ENCODE results near the gene TIMM10. TPM values are rescaled to one million over a fixed set of nuclear protein-coding genes. Genes with fewer than 3 reads are reported as not detected.

The TIMM10 gene
- total RNA-seq, 1 experiment from 2014 or later = 68.5 TPM

DNA sequence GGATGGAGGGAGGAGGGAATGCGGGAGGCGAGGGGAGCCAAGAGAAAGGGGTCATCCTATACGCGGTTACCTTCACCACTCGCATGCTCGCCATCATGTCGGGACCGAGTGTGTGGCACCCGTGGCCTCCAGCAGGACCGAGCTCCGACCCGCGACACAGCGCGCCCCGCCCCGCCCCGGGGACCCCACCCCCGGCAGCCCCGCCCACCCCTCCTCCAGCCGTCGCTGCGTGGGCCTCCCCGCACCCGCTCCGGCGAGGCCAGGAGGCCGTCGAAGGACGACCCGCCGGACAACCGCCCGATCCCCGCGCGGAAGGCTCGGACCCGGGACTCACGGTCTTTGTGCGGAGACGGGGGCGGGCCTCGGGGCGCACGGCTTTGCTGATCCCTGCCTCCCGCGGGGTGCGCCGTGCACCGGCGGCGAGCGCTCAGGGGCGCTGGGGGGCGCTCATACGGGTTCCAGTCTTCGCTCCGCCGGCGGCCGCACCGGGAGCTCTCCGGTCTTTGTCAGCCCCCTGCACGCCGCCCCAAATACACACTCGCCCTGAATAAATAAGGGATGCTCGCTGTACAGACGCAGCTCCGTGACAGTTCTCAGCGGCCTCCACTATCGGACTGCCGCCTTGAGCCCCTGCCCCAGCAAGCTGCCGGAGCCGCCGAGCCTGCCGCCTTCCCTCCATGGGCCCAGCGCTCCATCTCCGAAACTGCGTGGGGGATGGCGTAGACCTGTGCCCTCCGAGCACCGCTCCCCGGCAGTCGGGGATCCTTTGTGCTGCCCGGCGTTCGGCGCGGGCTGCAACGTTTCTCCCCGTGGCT is 37.2 kb upstream of the TIMM10 start, which contains the start of gene UBE2L6:
Gene UBE2L6 (minus strand): TSS at position 158 of the 815 bp plus-strand sequence. CDS start 61 bp downstream, at position 97.
- DNase-seq = peak; percentile 63
- BruUV-seq (replicated peaks) = no TSS peak
- H3K4me1 Mint-ChIP-seq (ENCODE audit: low read depth, unreplicated experiment) = peaks cover 25% of the 10 kb centered on the region

DNA sequence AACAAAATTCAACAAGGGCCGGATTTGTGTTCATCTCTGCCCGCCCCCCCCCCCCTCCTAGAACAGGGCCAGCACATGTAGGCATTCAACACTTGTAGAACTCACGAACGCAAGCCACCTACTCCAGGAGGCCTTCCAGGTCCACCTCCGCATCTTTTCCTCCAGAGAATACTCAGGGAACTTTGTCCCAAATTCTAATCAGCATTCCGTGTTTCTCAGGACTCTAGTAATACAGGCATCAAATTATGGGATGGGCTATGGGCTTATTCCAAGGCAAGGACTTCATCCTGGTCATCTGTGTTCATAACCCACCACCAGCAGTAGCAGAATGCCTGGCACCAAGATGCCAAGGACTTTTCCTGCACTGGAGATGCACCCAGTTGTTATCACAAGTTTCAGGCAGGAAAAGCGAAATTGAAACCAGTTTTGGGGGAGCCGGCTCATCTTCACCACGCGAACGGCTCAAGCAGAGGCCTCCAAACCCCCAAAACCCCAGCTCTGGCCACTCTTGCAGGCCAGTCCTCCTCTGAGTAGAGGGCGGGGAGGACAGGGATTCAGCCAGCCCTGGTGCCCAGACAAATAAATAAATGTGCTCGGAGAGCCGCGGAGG is 36.5 kb upstream of the TIMM10 start:
- Mint-ChIP-seq H3K27ac (ENCODE audit: unreplicated experiment) (no peak overlapping the region), H3K27me3 (ENCODE audit: unreplicated experiment) (no peaks in the 10 kb centered on the region), H3K4me1 (ENCODE audit: low read depth, unreplicated experiment) (peaks cover 25% of the 10 kb centered on the region), H3K36me3 (ENCODE audit: insufficient read depth, unreplicated experiment) (peaks cover 16% of the 10 kb centered on the region), H3K9me3 (ENCODE audit: low read depth, unreplicated experiment) (no peaks in the 10 kb centered on the region), H3K4me3 (ENCODE audit: low read depth, unreplicated experiment) (peak overlapping the region; percentile 98)
- intact Hi-C loops (cut with micrococcal nuclease; ENCODE audit: unreplicated experiment) = no loop called here
- TF ChIP-seq, protein P1, sequence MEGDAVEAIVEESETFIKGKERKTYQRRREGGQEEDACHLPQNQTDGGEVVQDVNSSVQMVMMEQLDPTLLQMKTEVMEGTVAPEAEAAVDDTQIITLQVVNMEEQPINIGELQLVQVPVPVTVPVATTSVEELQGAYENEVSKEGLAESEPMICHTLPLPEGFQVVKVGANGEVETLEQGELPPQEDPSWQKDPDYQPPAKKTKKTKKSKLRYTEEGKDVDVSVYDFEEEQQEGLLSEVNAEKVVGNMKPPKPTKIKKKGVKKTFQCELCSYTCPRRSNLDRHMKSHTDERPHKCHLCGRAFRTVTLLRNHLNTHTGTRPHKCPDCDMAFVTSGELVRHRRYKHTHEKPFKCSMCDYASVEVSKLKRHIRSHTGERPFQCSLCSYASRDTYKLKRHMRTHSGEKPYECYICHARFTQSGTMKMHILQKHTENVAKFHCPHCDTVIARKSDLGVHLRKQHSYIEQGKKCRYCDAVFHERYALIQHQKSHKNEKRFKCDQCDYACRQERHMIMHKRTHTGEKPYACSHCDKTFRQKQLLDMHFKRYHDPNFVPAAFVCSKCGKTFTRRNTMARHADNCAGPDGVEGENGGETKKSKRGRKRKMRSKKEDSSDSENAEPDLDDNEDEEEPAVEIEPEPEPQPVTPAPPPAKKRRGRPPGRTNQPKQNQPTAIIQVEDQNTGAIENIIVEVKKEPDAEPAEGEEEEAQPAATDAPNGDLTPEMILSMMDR (IDR thresholded peaks at IDR 0.05; ENCODE audit: unreplicated experiment) = no peak
- CTCF ChIA-PET = interaction anchor here (0.6 to 2.5 kb wide), 7 partner anchors 36 to 221 kb away, joined by 3 to 62 read pairs (median 6); partner anchors contain the start of gene TIMM10
- TSS peak; percentile 65 for BruUV-seq (replicated peaks)
- DNase-seq = no peak

More for the DNA sequence above, 37.2 kb upstream of the TIMM10 start, which contains the start of gene UBE2L6:
- H3K4me3 Mint-ChIP-seq (ENCODE audit: low read depth, unreplicated experiment) = peak within 1 kb of the TSS; percentile 98
- H3K36me3 Mint-ChIP-seq (ENCODE audit: insufficient read depth, unreplicated experiment) = peaks cover 16% of the 10 kb centered on the region
- TF ChIP-seq, protein P1 (IDR thresholded peaks at IDR 0.05; ENCODE audit: unreplicated experiment) = peak; percentile 85
- H3K27ac Mint-ChIP-seq (ENCODE audit: unreplicated experiment) = no peak within 1 kb of the TSS
- H3K27me3 Mint-ChIP-seq (ENCODE audit: unreplicated experiment) = no peaks in the 10 kb centered on the region
- intact Hi-C loops (cut with micrococcal nuclease; ENCODE audit: unreplicated experiment) = loop anchor here (1.0 kb wide), 1 partner anchor 74 kb away; no protein-coding TSS in a partner anchor
- H3K9me3 Mint-ChIP-seq (ENCODE audit: low read depth, unreplicated experiment) = no peaks in the 10 kb centered on the region
- CTCF ChIA-PET = interaction anchor here (0.5 to 2.5 kb wide), 10 partner anchors 31 to 500 kb away, joined by 3 to 62 read pairs (median 4); partner anchors contain the start of gene TIMM10

DNA sequence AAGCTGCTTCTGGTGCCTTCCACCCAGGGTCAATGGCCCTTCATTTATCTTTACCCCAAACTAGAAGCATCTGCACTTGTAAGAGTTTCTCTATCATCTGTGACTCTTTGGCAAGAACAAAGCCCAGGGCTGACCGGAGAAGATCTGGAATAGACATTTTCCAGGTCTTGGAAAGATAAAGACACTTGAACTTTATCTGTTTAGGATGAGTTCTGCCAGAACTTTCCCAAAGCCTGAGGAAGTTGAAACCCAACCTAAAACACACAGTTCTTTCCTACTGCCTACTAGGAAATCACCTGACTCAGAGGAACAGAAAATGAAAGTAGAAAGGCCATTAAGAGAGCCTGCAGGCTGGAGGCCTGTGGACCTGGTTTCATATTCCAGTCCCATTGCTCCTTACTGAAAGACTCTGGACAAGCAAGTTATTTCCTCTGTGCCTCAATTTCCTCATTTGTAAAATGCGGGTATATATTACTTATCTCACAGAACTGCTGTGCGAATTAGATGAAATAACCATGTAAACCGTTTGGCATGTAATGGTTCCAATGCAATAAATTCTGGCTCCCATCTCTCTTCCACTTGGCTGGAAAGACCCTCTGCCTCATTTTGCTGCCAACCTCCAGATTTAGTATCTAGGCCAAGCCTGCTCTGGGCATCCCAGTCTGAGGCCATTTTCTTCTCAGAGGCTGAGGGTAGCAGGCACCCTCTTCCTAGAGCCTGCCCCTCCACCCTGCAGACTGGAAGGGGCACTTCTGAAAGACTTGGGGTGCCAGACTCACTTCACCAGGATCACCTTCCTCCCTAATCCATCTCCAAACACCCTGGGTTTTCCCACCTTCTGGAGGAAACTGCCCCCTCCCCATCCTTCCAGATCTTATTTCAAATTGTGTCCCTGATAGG is 35.7 kb upstream of the TIMM10 start:
- intact Hi-C loops (cut with micrococcal nuclease; ENCODE audit: unreplicated experiment) = no loop called here
- CTCF ChIA-PET = interaction anchor here (1.0 to 2.5 kb wide), 2 partner anchors 23 to 78 kb away, joined by 3 to 21 read pairs; no protein-coding TSS in a partner anchor
- H3K36me3 Mint-ChIP-seq (ENCODE audit: insufficient read depth, unreplicated experiment) = peaks cover 16% of the 10 kb centered on the region

More for the DNA sequence above, 35.7 kb upstream of the TIMM10 start:
- Mint-ChIP-seq H3K9me3 (ENCODE audit: low read depth, unreplicated experiment) (no peaks in the 10 kb centered on the region), H3K27ac (ENCODE audit: unreplicated experiment) (no peak overlapping the region), H3K27me3 (ENCODE audit: unreplicated experiment) (no peaks in the 10 kb centered on the region), H3K4me3 (ENCODE audit: low read depth, unreplicated experiment) (peak overlapping the region; percentile 98), H3K4me1 (ENCODE audit: low read depth, unreplicated experiment) (peaks cover 25% of the 10 kb centered on the region)
- peak; percentile 23 for DNase-seq
- BruUV-seq (replicated peaks) = TSS peak; percentile 78
- TF ChIP-seq, protein P1 (IDR thresholded peaks at IDR 0.05; ENCODE audit: unreplicated experiment) = no peak
